DOHH2 (cell line): ENCODE measurements around the gene SYNPO2.
"Not testable (repeated sequence)": the region's sequence is repeated elsewhere in the genome, so short reads cannot be mapped to it uniquely, and the experiment has no call there.

Source experiments
- H3F3A ChIP-seq: fragments of 200-600 bp; sonication (generic), shearing (Covaris generic); 2 replicates; pipeline ENCODE4 v1.6.0; 2016; ENCODE audit warnings: antibody characterized with exemption, mild to moderate bottlenecking; ENCODE audit not compliant: control insufficient read depth, insufficient read depth
- H3K27ac ChIP-seq: fragments of 200-600 bp; sonication (generic); 2 replicates; pipeline ENCODE4 v1.5.1; 2014; ENCODE audit warnings: low read depth, mild to moderate bottlenecking, low read length, moderate library complexity
- H3K27me3 ChIP-seq: fragments of 200-600 bp; sonication (generic); 2 replicates; pipeline ENCODE4 v1.6.1; 2014; ENCODE audit warnings: mild to moderate bottlenecking, low read length, mixed read lengths; ENCODE audit not compliant: control insufficient read depth
- H3K36me3 ChIP-seq: fragments of 200-600 bp; sonication (generic); 2 replicates; pipeline ENCODE4 v1.6.1; 2014; ENCODE audit warnings: mild to moderate bottlenecking, low read length, moderate library complexity, mixed read lengths; ENCODE audit not compliant: control insufficient read depth
- H3K4me1 ChIP-seq: fragments of 200-600 bp; sonication (generic); 2 replicates; pipeline ENCODE4 v1.6.1; 2014; ENCODE audit warnings: mild to moderate bottlenecking, low read length, mixed read lengths; ENCODE audit not compliant: control insufficient read depth
- H3K4me2 ChIP-seq: fragments of 200-600 bp; sonication (generic); 2 replicates; pipeline ENCODE4 v1.6.0; 2014; ENCODE audit warnings: mild to moderate bottlenecking, low read length, moderate library complexity
- H3K4me3 ChIP-seq: fragments of 200-600 bp; sonication (generic); 2 replicates; pipeline ENCODE4 v1.5.1; 2014; ENCODE audit warnings: mild to moderate bottlenecking, low read length, mixed read lengths
- H3K79me2 ChIP-seq: fragments of 200-600 bp; sonication (generic); 2 replicates; pipeline ENCODE4 v1.6.1; 2014; ENCODE audit warnings: mild to moderate bottlenecking, low read length, mixed read lengths; ENCODE audit not compliant: control insufficient read depth
- H3K9me2 ChIP-seq: fragments of 200-600 bp; sonication (generic); replicated peaks from 2 replicates; pipeline ENCODE4 v1.6.1; 2014; ENCODE audit warnings: mild to moderate bottlenecking, low read length, mixed read lengths; ENCODE audit not compliant: control insufficient read depth
- H3K9me3 ChIP-seq: fragments of 200-600 bp; sonication (generic); 2 replicates; pipeline ENCODE4 v1.6.1; 2014; ENCODE audit warnings: antibody characterized with exemption, low read length, mixed read lengths; ENCODE audit not compliant: control insufficient read depth, insufficient read depth
- H4K20me1 ChIP-seq: fragments of 200-600 bp; sonication (generic); 2 replicates; pipeline ENCODE4 v1.6.0; 2014; ENCODE audit warnings: low read depth, mild to moderate bottlenecking, antibody characterized with exemption, low read length, moderate library complexity; ENCODE audit not compliant: control insufficient read depth, insufficient read depth
- CTCF ChIP-seq: fragments of 200-600 bp; sonication (generic); IDR thresholded peaks from one replicate; pipeline ENCODE4 v1.5.1; 2014; ENCODE audit warnings: antibody characterized with exemption, mild to moderate bottlenecking, low read depth, low read length; ENCODE audit not compliant: poor library complexity, severe bottlenecking
- EZH2phosphoT487 ChIP-seq: fragments of 200-600 bp; sonication (generic); IDR thresholded peaks from 2 replicates; pipeline ENCODE4 v1.6.1; 2017; ENCODE audit warnings: borderline replicate concordance, mild to moderate bottlenecking, antibody characterized with exemption, low read length, moderate library complexity, mixed read lengths

The SYNPO2 gene

GRCh38 chr4:119000400-119000799 lies 111.7 kb downstream of the SYNPO2 start:
- Histone ChIP-seq H3K27me3 (no peaks in the 10 kb centered on the region), H3K9me3 (no peaks in the 10 kb centered on the region), H3K79me2 (no peaks in the 10 kb centered on the region), H3K27ac (peak overlapping the region; percentile 42), H4K20me1 (no peaks in the 10 kb centered on the region), H3F3A (peaks cover 19% of the 10 kb centered on the region), H3K36me3 (no peaks in the 10 kb centered on the region), H3K4me2 (peak overlapping the region; percentile 42), H3K9me2 (no peaks in the 10 kb centered on the region), H3K4me1 (peaks cover 72% of the 10 kb centered on the region), H3K4me3 (peak overlapping the region; percentile 21)
- no peak for TF ChIP-seq EZH2phosphoT487
- no peak for TF ChIP-seq CTCF

DNA sequence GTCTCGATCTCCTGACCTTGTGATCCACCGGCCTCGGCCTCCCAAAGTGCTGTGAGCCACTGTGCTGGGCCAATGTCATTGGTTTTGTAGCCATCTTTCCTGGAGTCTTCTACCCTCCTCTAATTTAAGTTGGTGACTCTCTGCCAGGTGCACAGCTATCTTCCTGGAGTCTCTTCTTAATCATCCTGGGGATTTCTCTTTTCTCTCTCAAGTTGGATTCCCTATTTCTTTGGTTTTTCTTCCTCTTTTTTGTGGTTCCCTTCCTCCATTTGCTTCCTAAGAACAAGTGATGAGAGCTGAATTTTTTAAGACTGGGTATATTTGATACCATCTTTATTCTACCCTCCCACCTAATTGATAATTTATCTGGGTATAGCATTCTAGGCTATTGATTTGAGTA lies 113.8 kb downstream of the SYNPO2 start:
- H3K4me3 ChIP-seq, result no peak overlapping the region
- H3K9me3 ChIP-seq, result no peaks in the 10 kb centered on the region
- H3K9me2 ChIP-seq, result no peaks in the 10 kb centered on the region
- no peaks in the 10 kb centered on the region for H3K27me3 ChIP-seq
- H3K79me2 ChIP-seq, result no peaks in the 10 kb centered on the region
- H3K4me1 ChIP-seq, result peaks cover 69% of the 10 kb centered on the region
- H3K4me2 ChIP-seq, result peak overlapping the region; percentile 4; the same call in 1 of the 2 replicates
- H3K27ac ChIP-seq, result no peak overlapping the region
- no peak for TF ChIP-seq CTCF
- H3F3A ChIP-seq, result peaks cover 19% of the 10 kb centered on the region
- no peaks in the 10 kb centered on the region; the same call in 1 of the 2 replicates for H3K36me3 ChIP-seq
- H4K20me1 ChIP-seq, result no peaks in the 10 kb centered on the region

DNA sequence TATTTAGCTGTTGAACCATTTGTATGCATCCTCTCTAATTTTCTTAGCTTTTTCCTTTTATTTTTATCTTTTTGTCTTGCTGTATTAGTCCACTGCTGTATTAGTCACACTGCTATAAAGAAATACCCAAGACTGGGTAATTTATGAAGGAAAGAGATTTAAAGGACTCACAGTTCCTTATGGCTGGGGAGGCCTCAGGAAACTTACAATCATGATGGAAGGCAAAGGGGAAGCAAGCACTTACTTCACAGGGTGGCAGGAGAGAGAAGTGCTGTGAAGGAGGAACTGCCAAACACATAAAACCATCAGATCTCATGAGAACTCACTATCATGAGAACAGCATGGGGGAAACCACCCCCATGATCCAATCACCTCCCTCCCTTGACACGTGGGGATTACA lies 114.3 kb downstream of the SYNPO2 start:
- peaks cover 64% of the 10 kb centered on the region for H3K4me1 ChIP-seq
- not testable (repeated sequence) for H3K4me3 ChIP-seq, H3K9me2 ChIP-seq, H3K27me3 ChIP-seq, H3K36me3 ChIP-seq, H3K79me2 ChIP-seq, H4K20me1 ChIP-seq, H3K9me3 ChIP-seq
- H3F3A ChIP-seq, result peaks cover 14% of the 10 kb centered on the region
- peak overlapping the region; percentile 4; the same call in 1 of the 2 replicates for H3K27ac ChIP-seq
- H3K4me2 ChIP-seq, result peak overlapping the region; percentile 4; the same call in 1 of the 2 replicates

GRCh38 chr4:119005928-119006460 lies 117.3 kb downstream of the SYNPO2 start:
- Histone ChIP-seq H3K4me3 (no peak overlapping the region), H3K4me2 (peak overlapping the region; percentile 38), H3K9me3 (no peaks in the 10 kb centered on the region), H3K4me1 (peaks cover 35% of the 10 kb centered on the region), H3F3A (peaks cover 12% of the 10 kb centered on the region), H3K36me3 (no peaks in the 10 kb centered on the region; the same call in 1 of the 2 replicates), H3K27ac (no peak overlapping the region), H3K9me2 (no peaks in the 10 kb centered on the region), H3K27me3 (no peaks in the 10 kb centered on the region), H3K79me2 (no peaks in the 10 kb centered on the region), H4K20me1 (no peaks in the 10 kb centered on the region)
- TF ChIP-seq EZH2phosphoT487 (no peak), CTCF (no peak)
